Measurements from ENCODE around the gene CSTA.

DNA sequence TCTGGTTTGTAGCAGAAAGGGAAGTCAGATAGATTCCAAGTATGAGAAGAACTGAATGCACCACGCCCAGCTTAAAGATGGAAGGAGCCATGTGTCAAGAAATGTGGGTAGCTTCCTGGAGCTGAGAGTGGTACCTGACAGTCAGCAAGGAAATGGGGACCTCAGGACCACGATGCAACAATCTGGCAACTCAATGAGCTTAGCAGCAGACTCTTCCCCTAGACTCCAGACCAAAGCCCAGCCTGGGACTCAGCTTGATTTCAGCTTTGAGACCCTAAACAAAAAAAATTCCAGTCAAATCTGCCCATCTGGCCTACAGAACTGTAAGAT lies 33.6 kb downstream of the CSTA start:
- TF ChIP-seq EZH2 (IDR thresholded peaks at IDR 0.05; ENCODE audit: borderline replicate concordance, insufficient read depth, low read length, poor library complexity, severe bottlenecking) = no peak
- no peak for TF ChIP-seq CTCF (IDR thresholded peaks at IDR 0.05; ENCODE audit: poor library complexity, severe bottlenecking)
- TF ChIP-seq SMC3 (conservative IDR thresholded peaks at IDR 0.05; ENCODE audit: poor library complexity) = no peak
